ENCODE data around the gene HIVEP3.

Gene HIVEP3

GRCh38 chr1:41868241-41868998, 50.3 kb downstream of the HIVEP3 start:
- DNase-seq: peak; percentile 57

- DNase-seq: no peak
These were observed 52.4 kb downstream of the HIVEP3 start for GRCh38 chr1:41866285-41866684.

- DNase-seq: no peak
These were observed 54.2 kb downstream of the HIVEP3 start for GRCh38 chr1:41864471-41865040.

- DNase-seq: no peak
These were observed 55.0 kb downstream of the HIVEP3 start for GRCh38 chr1:41863718-41864117.

- peak; percentile 8 for DNase-seq
These were observed 56.1 kb downstream of the HIVEP3 start for GRCh38 chr1:41862384-41863221.

GRCh38 chr1:41861535-41862383, 57.0 kb downstream of the HIVEP3 start:
- DNase-seq: no peak

GRCh38 chr1:41860771-41861170, 58.0 kb downstream of the HIVEP3 start:
- DNase-seq: no peak

- DNase-seq: no peak
These were observed 58.5 kb downstream of the HIVEP3 start for GRCh38 chr1:41860214-41860613.

- DNase-seq: no peak
These were observed 59.0 kb downstream of the HIVEP3 start for GRCh38 chr1:41859686-41860085.

GRCh38 chr1:41856944-41857285, 61.8 kb downstream of the HIVEP3 start:
- DNase-seq: no peak

GRCh38 chr1:41856151-41856943, 62.4 kb downstream of the HIVEP3 start:
- DNase-seq: no peak

GRCh38 chr1:41855713-41856112, 63.0 kb downstream of the HIVEP3 start:
- no peak for DNase-seq

- no peak for DNase-seq
These were observed 64.8 kb downstream of the HIVEP3 start for GRCh38 chr1:41853907-41854306.

GRCh38 chr1:41852091-41852490, 66.6 kb downstream of the HIVEP3 start:
- DNase-seq: no peak

GRCh38 chr1:41851589-41851988, 67.1 kb downstream of the HIVEP3 start:
- DNase-seq: no peak

- peak; percentile 15 for DNase-seq
These were observed 68.7 kb downstream of the HIVEP3 start for GRCh38 chr1:41850029-41850428.

GRCh38 chr1:41849211-41849759, 69.4 kb downstream of the HIVEP3 start:
- no peak for DNase-seq

- DNase-seq: no peak
These were observed 70.3 kb downstream of the HIVEP3 start for GRCh38 chr1:41848216-41848952.

- DNase-seq: no peak
These were observed 71.0 kb downstream of the HIVEP3 start for GRCh38 chr1:41847733-41848132.

- DNase-seq: no peak
These were observed 71.9 kb downstream of the HIVEP3 start for GRCh38 chr1:41846625-41847405.
